Epithelial cell of proximal tubule (primary cell): ENCODE data around the gene ACTR3C. TPM values are rescaled to one million over a fixed set of nuclear protein-coding genes. Genes with fewer than 3 reads are reported as not detected.

Experiments used
- DNase-seq: peaks from one replicate; pipeline ENCODE4 v3.0.0-alpha.2; 2011; ENCODE audit warnings: low read depth
- H3K4me3 ChIP-seq: 2 replicates; pipeline ENCODE4 v1.5.1; 2011; ENCODE audit warnings: low read depth, mild to moderate bottlenecking, low read length
- total RNA-seq: library from RNA; depleted of rRNA; stranded (reverse); fragments of >200 nt; gene quantifications from 2 replicates; pipeline ENCODE4 v1.2.3, GENCODE V29; 2015
- TF ChIP-seq, protein P1 (sequence below): conservative IDR thresholded peaks from 2 replicates; pipeline ENCODE4 v1.5.1; 2012; ENCODE audit warnings: low read depth, mild to moderate bottlenecking, low read length

Gene ACTR3C
- 5.5 and 22.1 TPM in 2 replicates for total RNA-seq

DNA sequence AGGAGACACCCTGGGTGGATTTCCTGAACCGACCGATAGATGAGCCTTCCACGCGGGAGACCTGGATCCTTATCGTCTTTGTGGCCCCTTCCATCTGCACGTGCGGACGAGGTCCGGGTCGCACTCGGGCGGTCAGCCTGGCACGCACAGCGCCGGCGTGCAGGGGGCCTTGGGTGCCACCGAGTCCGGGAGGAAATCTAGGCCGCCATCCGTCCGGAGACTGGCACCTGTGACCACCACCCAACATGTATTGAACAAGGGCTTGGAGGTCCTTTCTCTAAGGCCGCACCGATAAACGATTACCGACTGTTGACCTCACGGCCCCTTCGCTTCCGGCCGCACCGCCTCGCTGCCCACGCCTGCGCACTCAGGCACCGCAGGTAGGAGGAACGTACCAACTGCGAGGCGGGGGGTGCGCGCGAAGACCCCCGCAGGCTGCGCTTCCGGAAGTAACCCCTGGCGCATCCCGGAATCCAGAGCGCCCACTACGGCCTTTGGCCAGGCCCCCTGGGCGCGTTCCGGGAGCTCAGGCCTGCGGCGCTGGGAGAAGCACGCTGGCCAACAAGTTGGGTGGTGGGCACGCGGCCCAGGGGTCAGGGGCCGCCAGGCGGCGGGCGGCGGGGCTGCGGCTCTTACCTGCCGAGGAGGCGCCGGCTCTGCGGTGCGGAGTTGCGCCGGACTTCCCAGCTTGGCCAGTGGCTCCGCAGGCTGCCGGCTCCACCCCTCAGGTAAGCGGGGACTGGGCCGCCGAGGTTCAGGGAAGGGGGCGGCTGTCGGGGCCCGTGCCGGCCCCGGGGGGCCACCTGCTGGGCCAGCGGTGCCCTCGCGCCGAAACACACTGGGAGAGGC, at the start of gene ACTR3C, which contains the start of gene LRRC61:
Gene ACTR3C (minus strand): TSS at position 713 of the 849 bp plus-strand sequence. CDS start 28,249 bp downstream, outside the sequence.
Gene LRRC61 (plus strand): TSS at position 523 of the 849 bp plus-strand sequence. CDS start 13,507 bp downstream, outside the sequence.
- DNase-seq, result no peak
- peak within 1 kb of the TSS; percentile 89 for H3K4me3 ChIP-seq
- TF ChIP-seq, protein P1, sequence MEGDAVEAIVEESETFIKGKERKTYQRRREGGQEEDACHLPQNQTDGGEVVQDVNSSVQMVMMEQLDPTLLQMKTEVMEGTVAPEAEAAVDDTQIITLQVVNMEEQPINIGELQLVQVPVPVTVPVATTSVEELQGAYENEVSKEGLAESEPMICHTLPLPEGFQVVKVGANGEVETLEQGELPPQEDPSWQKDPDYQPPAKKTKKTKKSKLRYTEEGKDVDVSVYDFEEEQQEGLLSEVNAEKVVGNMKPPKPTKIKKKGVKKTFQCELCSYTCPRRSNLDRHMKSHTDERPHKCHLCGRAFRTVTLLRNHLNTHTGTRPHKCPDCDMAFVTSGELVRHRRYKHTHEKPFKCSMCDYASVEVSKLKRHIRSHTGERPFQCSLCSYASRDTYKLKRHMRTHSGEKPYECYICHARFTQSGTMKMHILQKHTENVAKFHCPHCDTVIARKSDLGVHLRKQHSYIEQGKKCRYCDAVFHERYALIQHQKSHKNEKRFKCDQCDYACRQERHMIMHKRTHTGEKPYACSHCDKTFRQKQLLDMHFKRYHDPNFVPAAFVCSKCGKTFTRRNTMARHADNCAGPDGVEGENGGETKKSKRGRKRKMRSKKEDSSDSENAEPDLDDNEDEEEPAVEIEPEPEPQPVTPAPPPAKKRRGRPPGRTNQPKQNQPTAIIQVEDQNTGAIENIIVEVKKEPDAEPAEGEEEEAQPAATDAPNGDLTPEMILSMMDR, result peak; percentile 40

DNA sequence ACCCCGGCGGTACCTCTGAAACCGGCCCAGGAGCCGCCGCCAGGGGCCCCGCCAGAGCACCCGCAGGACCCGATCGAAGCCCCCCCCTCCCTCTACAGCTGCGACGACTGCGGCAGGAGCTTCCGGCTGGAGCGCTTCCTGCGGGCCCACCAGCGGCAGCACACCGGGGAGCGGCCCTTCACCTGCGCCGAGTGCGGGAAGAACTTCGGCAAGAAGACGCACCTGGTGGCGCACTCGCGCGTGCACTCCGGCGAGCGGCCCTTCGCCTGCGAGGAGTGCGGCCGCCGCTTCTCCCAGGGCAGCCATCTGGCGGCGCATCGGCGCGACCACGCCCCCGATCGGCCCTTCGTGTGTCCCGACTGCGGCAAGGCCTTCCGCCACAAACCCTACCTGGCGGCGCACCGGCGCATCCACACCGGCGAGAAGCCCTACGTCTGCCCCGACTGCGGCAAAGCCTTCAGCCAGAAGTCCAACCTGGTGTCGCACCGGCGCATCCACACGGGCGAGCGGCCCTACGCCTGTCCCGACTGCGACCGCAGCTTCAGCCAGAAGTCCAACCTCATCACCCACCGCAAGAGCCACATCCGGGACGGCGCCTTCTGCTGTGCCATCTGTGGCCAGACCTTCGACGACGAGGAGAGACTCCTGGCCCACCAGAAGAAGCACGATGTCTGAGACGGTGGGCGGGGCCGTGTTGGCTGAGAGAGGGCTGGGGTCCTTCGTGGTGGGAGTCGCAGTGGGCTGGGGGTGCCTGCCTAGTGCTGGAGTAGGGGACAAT, 49.1 kb upstream of the ACTR3C start:
- H3K4me3 ChIP-seq, result no peak overlapping the region
- DNase-seq, result no peak
- TF ChIP-seq, protein P1, result no peak

DNA sequence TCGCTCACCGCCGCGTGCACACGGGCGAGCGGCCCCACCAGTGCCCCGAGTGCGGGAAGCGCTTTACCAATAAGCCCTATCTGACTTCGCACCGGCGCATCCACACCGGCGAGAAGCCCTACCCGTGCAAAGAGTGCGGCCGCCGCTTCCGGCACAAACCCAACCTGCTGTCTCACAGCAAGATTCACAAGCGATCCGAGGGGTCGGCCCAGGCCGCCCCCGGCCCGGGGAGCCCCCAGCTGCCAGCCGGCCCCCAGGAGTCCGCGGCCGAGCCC, 48.6 kb upstream of the ACTR3C start:
- no peak overlapping the region for H3K4me3 ChIP-seq
- DNase-seq, result no peak
- TF ChIP-seq, protein P1, result no peak

DNA sequence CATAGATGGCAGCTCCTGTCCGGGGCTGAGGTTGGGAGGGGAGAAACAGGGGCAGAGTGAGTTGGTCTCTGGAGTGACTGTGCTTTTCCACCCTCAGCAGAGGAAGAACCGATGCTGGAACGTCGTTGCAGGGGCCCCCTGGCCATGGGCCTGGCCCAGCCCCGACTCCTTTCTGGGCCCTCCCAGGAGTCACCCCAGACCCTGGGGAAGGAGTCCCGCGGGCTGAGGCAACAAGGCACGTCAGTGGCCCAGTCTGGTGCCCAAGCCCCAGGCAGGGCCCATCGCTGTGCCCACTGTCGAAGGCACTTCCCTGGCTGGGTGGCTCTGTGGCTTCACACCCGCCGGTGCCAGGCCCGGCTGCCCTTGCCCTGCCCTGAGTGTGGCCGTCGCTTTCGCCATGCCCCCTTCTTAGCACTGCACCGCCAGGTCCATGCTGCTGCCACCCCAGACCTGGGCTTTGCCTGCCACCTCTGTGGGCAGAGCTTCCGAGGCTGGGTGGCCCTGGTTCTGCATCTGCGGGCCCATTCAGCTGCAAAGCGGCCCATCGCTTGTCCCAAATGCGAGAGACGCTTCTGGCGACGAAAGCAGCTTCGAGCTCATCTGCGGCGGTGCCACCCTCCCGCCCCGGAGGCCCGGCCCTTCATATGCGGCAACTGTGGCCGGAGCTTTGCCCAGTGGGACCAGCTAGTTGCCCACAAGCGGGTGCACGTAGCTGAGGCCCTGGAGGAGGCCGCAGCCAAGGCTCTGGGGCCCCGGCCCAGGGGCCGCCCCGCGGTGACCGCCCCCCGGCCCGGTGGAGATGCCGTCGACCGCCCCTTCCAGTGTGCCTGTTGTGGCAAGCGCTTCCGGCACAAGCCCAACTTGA, 48.0 kb upstream of the ACTR3C start:
- TF ChIP-seq, protein P1, result no peak
- no peak for DNase-seq
- no peak overlapping the region for H3K4me3 ChIP-seq

DNA sequence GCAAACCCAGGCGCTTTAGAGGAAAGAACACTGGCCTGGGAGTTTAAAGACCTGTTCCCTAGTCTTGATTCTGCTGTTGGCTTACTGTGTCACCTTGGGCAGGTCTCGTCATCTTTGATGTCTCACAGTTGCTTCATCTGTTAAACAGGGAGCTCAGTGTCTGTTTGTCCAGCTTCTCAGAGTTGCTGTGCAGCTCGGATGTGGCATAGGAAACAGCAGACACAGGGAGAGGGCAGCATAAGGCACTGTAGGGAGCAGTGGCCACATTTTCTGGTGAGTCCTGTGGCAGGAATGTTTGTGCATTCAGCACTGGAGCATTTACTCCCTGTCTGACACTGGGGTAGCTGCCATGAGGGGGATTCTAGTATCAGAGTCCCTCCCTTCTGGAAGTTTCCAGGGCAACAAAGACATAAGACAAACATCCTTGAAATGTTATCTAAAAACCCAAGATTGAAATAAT, 47.3 kb upstream of the ACTR3C start:
- TF ChIP-seq, protein P1, result no peak
- peak overlapping the region; percentile 64 for H3K4me3 ChIP-seq
- no peak for DNase-seq

DNA sequence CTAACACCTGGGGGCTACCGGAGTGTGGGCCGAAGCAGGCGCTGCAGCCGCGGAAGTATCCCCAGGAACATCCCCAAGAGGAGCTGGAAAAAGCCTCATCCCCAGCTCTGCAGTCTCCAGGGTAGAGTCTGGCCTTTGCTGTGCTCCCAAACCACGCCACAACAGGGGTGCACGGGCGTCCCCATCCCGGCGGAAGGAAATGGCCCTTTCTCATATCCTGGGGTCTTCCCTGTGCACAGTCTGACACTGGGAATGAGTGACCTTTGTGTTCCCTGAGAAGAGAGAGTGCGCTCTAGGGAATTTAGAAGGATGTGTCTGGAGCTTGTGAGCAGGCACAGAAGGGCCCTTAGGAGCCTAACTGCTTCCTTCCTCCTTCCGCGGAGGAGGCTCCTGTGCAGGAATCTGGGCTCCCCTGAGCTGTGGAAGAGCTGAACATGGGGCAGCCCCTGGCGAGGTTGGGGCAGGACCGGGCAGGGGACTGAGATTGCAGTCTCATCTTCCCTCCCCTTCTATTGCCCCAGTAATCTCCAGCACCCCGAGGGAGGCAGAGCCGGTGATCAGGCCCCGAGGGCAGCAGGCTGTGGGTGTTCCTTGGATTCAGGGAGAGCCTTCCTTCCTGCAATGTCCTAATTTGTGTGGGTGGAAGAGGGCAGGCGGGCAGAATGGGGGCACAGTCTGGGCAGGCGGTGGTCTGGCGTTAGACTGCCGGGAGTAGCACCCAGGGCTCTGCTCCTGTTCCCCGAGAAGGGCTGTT, 46.6 kb upstream of the ACTR3C start:
- DNase-seq, result no peak
- TF ChIP-seq, protein P1, result no peak
- peak overlapping the region; percentile 64 for H3K4me3 ChIP-seq
